HG02884 (cell line): Measurements from ENCODE around the gene KLK4.

Experiments
- ATAC-seq: cut with Tn5 transposase; IDR thresholded peaks from one replicate; pipeline ENCODE4 v1.9.1; 2021; ENCODE audit warnings: mild to moderate bottlenecking, moderate library complexity; ENCODE audit not compliant: unreplicated experiment

KLK4 gene

GRCh38 chr19:50911206-50912101 is at the start of gene KLK4:
TSS of gene KLK4 (minus strand) at chr19:50911395. CDS start at chr19:50910738, 657 bp downstream.
- no peak for ATAC-seq

- ATAC-seq = no peak
Measured at GRCh38 chr19:50959731-50960500, 48.7 kb upstream of the KLK4 start.

- ATAC-seq = no peak
Measured at GRCh38 chr19:50957587-50957986, 46.4 kb upstream of the KLK4 start.

- no peak for ATAC-seq
Measured at GRCh38 chr19:50952910-50953309, 41.7 kb upstream of the KLK4 start, which contains the start of gene KLK5. TSS of gene KLK5 (minus strand) at chr19:50953038. CDS start at chr19:50952657, 381 bp downstream.

GRCh38 chr19:50949861-50950260 is 38.7 kb upstream of the KLK4 start:
- ATAC-seq = no peak

GRCh38 chr19:50947123-50947522 is 35.9 kb upstream of the KLK4 start:
- no peak for ATAC-seq

GRCh38 chr19:50944795-50945194 is 33.6 kb upstream of the KLK4 start:
- ATAC-seq = no peak

- ATAC-seq = no peak
Measured at GRCh38 chr19:50943074-50943828, 32.1 kb upstream of the KLK4 start.

- no peak for ATAC-seq
Measured at GRCh38 chr19:50939596-50939995, 28.4 kb upstream of the KLK4 start.

- ATAC-seq = no peak
Measured at GRCh38 chr19:50933640-50934039, 22.4 kb upstream of the KLK4 start.

- ATAC-seq = no peak
Measured at GRCh38 chr19:50932690-50933083, 21.5 kb upstream of the KLK4 start.

GRCh38 chr19:50932018-50932689 is 21.0 kb upstream of the KLK4 start:
- no peak for ATAC-seq

GRCh38 chr19:50931023-50931422 is 19.8 kb upstream of the KLK4 start:
- no peak for ATAC-seq

GRCh38 chr19:50928831-50929230 is 17.6 kb upstream of the KLK4 start:
- ATAC-seq = no peak

GRCh38 chr19:50926144-50926543 is 14.9 kb upstream of the KLK4 start:
- ATAC-seq = no peak

- ATAC-seq = no peak
Measured at GRCh38 chr19:50925734-50926133, 14.5 kb upstream of the KLK4 start.

GRCh38 chr19:50924586-50924985 is 13.4 kb upstream of the KLK4 start:
- ATAC-seq = no peak

- no peak for ATAC-seq
Measured at GRCh38 chr19:50922317-50922853, 11.2 kb upstream of the KLK4 start.

- ATAC-seq = no peak
Measured at GRCh38 chr19:50921426-50922316, 10.5 kb upstream of the KLK4 start.
